Neural cell (in vitro differentiated cells): Measurements from ENCODE around the gene SRRM2.
"Not testable (repeated sequence)": the region's sequence is repeated elsewhere in the genome, so short reads cannot be mapped to it uniquely, and the experiment has no call there.

ENCODE experiments used
- CTCF ChIP-seq: fragments of 450-650 bp; IDR thresholded peaks from 2 replicates; pipeline ENCODE4 v1.5.1; 2014; ENCODE audit warnings: antibody characterized with exemption, mild to moderate bottlenecking, moderate library complexity; ENCODE audit not compliant: poor library complexity, severe bottlenecking
- EP300 ChIP-seq: fragments of 450-650 bp; conservative IDR thresholded peaks from 2 replicates; pipeline ENCODE4 v1.6.1; 2014; ENCODE audit warnings: antibody characterized with exemption, mild to moderate bottlenecking, moderate library complexity; ENCODE audit not compliant: poor library complexity, severe bottlenecking
- RAD21 ChIP-seq: fragments of 450-650 bp; conservative IDR thresholded peaks from 2 replicates; pipeline ENCODE4 v1.6.1; 2014; ENCODE audit warnings: antibody characterized with exemption, mild to moderate bottlenecking, moderate library complexity

- TF ChIP-seq EP300, RAD21, CTCF: not testable (repeated sequence)
Measured at GRCh38 chr16:2721634-2722173, 30.7 kb upstream of the SRRM2 start.
